ENCODE data around the gene SOX9. TPM values are rescaled to one million over a fixed set of nuclear protein-coding genes. Genes with fewer than 3 reads are reported as not detected.
A peak's percentile ranks its signal among the peaks of the same experiment; 100 is the strongest.
"Not testable (repeated sequence)": the region's sequence is repeated elsewhere in the genome, so short reads cannot be mapped to it uniquely, and the experiment has no call there.

The SOX9 gene
- total RNA-seq, 1 donor from 2014 or later: 21.4 TPM

DNA sequence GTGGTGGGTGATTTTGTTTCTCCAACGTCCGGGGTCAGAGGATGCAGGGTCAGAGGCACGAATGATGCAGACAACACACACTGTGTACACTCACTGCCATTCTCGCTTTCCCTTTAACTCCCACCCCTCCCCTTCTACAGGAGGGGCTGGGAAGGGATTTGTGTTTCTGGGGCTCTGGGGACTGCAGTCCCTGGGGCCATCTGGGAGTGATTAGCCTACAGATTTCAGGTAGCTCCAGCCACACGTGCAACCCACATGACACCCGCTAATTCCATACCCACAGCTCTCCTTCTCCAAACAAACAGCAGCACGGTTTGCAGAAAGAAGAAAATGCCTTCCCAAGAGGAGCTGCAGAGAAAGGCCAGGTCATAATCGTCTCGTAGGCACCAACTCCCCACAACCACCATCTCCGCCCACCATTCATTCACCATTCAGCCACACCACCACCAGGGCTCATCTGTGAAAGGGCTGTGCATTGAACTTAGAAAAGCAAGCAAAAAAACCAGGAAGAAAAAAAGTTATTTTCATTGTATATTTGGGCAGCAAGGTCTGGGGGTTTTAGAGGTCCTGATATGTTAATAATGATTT, 9.4 kb upstream of the SOX9 start:
- no peak for DNase-seq (ENCODE audit: low spot score)

DNA sequence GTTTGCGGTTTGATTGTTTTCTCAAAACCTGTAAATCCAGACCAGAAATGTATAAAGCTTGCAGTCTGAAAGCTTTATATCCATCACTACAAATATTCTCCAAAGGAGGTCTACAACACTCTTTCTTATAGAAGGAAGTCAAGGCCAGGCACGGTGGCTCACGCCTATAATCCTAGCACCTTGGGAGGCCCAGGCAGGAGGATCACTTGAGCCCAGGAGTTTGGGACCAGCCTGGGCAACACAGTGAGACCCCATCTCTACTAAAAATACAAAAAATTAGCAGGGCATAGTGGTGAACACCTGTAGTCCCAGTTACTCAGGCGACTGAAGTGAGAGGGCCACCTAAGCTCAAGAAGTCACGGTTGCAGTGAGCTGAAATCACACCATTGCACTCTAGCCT, 8.9 kb upstream of the SOX9 start:
- not testable (repeated sequence) for DNase-seq (ENCODE audit: low spot score)

DNA sequence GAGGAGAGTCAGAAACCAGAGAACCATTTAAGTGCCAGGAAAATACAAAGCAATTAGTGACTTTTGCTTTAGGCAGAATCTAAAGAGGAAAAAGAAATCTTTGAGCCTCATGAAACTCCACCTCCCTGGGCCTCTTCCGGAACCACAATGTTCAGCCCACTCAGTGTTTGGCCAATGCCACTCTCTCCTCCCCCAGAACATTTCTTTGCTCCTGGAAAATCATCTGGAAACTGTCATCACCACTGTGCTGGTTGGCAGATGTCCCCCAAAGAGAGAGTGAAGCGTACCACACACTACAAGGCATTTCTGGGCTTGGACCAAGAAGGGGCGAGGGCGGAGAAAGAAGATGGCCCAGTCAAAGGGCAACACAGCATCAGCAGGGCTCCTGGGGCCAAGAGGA, 7.1 kb upstream of the SOX9 start:
- DNase-seq (ENCODE audit: low spot score): no peak

DNA sequence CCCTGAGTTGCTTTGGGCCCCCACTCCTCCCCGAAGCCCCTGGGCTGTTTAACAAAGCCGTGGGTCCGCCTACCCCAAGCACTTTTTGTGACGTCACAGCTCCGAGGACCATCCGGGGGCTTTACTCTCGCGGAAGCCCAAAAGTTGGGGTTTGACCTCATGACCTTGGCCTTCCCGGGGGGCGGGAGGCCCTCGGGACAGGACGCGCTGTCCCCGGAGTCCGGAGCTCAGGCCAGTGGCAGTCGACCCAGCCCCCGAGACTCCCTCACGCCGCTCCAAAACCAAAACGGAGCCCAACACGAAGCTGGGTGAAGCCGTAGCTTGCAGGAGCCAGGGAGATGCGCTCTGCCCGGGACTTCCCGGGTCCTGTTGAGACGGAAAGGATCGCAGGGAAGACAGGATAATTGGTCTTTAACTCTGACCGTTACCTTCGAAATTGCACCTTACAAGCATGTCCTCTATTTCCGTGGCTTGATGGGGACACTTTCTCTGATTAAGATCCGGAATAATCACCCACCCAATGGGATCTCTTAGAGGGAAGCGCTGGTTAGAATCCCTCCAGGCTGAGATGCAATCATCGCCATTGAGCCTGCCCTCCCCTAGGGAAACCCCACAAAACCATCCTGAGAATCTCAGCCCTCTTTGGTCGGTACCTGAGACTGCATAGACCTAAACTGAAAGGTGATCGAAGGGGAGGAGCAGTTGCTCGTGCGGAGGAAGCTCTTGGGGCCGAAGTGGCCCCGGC, 4.9 kb upstream of the SOX9 start:
- no peak for DNase-seq (ENCODE audit: low spot score)

DNA sequence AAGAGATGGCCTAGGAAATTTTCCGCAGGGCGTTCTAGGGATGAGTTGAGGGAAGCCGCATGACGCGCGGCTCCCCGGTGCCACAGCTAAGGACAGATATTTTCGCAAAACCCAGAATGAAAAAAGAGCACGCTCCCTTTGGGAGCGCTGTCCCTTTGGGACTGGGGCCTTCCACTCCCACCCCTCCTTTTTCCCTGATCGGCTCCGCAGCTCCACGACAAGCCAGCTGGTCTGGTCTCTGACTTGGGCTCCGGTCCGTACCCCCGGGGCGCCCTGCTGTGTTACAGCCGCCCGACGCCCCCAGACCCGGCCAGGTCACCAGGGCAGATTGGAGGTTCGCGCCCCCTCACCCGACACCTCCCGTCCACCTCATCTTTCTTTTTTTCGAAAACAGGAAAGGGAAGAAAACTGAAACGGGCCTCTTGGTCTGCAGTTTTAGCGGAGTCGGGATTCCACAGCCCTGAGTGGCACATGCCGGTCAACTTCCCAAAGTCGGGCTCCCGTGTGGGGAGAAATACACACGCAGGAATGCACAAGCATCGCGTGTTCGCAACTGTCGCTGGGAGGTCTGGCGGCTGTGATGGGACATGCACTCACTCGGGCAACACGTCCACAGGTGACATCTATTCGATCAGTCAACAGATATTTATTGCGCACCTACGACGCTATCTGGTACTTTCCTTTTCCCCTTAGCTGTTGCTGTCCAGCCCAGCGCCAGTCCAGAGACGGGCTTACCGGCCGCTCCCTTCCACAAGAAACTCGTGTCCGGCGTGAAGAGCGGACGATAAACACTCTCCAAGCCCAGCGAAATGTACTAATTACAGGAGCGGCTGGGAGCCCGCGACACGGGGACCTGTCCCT, 3.9 kb upstream of the SOX9 start:
- no peak for DNase-seq (ENCODE audit: low spot score)

DNA sequence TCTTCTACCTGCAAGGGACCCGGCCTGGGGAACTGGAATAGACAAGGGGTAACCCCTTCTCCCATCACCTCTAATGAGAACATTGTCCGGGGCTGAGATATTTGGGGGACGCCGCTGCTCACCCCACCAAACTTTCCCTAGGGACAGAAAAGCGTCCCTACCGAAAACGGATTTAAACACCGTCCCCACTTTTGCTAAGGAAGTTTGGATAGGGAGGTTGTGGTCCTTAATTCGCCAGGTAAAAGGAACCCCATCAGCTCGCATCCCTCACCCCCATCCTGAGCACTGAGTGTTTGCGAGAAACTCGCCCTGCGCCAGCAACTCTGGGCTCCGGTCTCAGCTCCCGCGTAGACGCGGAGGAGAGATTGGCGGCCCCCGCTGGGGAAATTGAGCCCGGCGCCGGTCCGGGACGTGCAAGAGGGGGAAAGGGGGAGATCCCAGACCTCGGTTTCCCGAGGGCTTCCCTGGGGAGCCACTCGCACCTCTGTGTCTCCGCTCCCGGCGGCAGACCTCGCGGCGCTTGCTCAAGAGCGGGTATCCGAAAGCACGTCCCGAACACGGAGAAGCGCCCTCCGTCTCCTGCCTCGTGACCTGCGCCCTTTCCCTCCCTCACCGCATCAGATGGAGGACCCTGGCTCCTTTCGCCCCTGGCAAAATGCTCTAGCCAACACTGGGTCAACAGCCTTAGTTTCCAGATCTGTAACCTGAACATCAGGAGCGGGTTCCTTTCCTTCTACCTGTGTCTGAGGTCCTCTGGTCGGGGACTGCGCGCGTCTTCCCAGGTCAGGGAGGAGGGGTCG, 3.1 kb upstream of the SOX9 start:
- no peak for DNase-seq (ENCODE audit: low spot score)

DNA sequence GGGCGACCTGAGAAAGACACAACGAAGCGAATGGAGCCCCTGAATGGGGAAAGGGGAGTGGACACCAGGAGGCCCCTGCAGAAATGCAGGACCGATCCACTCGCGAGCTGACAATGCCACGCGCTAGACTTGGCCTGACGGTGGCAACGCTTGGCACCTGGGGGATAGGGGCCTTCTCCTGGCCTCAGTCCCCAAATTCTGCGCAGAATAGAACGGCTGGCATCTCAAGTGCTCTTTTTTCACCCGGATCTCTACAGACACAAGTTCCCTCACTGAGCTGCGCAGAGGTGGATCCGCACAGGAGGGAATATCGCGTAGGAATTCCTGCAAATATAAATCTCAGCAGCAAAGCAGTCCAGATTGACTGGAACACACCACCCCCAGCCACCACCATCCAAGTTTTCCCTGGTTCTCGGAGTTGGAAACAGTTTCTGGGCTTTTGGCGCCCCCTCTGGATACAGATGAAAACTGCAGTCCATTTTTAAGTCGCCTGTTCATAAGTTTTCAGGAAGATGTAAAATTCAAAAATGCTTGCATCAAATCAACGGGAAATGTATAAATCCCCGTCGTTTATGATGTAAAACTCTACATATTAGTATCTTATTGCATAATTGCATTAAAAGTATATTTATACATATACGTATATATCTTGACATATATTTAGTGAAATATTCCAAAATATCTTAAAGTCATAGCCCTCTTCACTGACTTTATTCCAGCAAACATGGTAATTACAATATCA, 2.3 kb upstream of the SOX9 start:
- DNase-seq (ENCODE audit: low spot score): peak; percentile 76

DNA sequence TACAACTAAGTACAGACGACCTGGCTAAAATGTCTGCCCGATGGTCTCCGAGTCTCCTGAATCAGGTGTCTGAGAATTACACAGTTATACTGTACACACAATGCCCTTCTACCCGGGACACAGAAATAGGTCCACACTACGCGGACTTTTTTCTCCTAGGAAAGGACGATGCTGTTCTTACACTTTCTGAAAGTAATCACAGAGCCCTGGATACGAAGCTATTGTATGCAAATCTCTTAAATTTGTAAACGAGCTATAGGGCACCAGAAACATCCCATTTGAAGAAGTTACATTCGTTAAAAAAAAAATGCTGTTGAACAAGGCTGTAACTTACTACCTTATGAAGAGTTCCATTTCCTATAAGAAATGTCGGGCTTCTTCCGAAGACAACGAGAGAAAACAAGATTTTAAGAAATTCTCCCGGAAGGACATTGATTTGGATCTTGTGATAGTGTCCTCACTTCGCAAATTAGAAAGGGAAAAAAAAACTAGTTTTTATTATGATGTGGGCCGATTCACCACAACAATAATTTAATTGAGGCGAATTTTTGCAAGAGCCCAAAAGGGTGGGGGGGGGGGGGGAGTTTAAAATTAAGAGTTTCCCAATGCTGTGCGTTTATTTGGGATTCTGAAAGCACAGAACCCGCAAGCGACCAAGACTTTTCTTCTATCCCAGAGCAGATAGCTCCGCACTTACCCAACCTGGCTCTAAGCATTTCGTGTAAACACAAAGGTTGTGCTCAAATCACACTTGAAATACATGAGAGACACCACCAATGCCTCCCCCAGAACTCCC, 1.5 kb upstream of the SOX9 start:
- no peak for DNase-seq (ENCODE audit: low spot score)

GRCh38 chr17:72119873-72120641, 763 bp upstream of the SOX9 start:
- no peak for DNase-seq (ENCODE audit: low spot score)

GRCh38 chr17:72121164-72122009, 567 bp downstream of the SOX9 start:
- no peak for DNase-seq (ENCODE audit: low spot score)

DNA sequence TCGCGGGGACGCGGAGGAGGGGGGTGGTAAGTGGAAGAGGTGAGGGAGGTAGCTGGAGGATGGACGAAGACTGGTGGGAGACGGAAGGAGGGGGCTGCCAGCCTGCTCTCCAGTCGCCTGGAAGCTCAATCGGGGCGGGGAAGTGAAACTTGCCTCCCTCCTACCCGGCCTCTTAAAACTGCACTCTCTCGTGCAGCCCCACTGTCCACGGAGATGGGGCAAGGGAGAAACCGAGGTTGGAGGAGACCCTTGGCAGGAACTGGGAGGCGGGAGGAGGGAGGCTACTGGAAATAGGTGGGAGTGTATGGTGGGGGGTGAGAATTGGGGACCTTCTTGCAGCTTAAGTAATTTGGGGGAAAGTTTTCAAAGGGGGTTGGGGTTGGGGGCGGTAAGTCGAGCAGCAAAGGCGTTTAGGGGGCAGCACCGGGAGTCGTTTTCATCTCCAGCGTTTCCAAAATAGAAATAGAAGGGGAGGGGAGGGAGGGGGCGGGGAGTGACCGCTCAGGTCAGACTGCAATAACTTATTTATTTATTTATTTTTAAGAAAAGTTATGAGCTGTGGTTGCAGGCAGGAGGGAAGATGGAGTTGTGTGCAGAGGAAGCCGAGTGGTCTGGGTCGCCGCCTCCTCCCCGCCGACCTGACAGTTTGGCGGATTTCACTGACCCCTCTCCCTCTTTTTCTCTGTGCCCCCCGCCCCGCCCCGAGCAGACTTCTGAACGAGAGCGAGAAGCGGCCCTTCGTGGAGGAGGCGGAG, 1.4 kb downstream of the SOX9 start:
- DNase-seq (ENCODE audit: low spot score): no peak

DNA sequence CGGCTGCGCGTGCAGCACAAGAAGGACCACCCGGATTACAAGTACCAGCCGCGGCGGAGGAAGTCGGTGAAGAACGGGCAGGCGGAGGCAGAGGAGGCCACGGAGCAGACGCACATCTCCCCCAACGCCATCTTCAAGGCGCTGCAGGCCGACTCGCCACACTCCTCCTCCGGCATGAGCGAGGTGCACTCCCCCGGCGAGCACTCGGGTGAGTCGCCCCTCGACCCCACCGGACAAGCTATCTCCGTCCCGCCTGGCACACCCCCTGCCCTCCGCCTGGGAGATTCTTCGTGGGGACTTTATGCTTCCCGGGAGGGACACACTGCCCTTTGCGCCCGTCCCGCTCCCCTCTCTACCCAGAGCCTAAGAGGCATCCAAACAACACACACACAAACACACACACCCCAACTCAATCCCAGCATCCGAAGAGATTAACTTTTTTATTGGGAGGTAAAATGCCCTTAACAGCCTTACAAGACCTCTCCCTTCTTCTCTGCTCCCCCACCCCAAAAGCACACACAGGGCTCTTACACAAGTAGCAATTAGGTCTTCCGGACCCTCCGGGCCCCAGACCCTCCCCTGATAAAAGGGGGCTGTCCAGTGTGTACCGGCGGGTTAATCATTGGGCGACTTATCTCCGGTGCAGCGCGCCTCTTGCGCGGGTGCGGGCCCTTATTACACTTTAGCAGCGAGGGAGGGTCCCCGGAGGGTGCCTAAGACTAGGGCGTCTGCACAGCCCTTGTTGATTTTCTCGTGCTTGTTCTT, 2.1 kb downstream of the SOX9 start:
- no peak for DNase-seq (ENCODE audit: low spot score)

DNA sequence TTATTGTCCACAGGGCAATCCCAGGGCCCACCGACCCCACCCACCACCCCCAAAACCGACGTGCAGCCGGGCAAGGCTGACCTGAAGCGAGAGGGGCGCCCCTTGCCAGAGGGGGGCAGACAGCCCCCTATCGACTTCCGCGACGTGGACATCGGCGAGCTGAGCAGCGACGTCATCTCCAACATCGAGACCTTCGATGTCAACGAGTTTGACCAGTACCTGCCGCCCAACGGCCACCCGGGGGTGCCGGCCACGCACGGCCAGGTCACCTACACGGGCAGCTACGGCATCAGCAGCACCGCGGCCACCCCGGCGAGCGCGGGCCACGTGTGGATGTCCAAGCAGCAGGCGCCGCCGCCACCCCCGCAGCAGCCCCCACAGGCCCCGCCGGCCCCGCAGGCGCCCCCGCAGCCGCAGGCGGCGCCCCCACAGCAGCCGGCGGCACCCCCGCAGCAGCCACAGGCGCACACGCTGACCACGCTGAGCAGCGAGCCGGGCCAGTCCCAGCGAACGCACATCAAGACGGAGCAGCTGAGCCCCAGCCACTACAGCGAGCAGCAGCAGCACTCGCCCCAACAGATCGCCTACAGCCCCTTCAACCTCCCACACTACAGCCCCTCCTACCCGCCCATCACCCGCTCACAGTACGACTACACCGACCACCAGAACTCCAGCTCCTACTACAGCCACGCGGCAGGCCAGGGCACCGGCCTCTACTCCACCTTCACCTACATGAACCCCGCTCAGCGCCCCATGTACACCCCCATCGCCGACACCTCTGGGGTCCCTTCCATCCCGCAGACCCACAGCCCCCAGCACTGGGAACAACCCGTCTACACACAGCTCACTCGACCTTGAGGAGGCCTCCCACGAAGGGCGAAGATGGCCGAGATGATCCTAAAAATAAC, 3.0 kb downstream of the SOX9 start:
- DNase-seq (ENCODE audit: low spot score): no peak

DNA sequence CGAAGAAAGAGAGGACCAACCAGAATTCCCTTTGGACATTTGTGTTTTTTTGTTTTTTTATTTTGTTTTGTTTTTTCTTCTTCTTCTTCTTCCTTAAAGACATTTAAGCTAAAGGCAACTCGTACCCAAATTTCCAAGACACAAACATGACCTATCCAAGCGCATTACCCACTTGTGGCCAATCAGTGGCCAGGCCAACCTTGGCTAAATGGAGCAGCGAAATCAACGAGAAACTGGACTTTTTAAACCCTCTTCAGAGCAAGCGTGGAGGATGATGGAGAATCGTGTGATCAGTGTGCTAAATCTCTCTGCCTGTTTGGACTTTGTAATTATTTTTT, 3.6 kb downstream of the SOX9 start:
- DNase-seq (ENCODE audit: low spot score): no peak

DNA sequence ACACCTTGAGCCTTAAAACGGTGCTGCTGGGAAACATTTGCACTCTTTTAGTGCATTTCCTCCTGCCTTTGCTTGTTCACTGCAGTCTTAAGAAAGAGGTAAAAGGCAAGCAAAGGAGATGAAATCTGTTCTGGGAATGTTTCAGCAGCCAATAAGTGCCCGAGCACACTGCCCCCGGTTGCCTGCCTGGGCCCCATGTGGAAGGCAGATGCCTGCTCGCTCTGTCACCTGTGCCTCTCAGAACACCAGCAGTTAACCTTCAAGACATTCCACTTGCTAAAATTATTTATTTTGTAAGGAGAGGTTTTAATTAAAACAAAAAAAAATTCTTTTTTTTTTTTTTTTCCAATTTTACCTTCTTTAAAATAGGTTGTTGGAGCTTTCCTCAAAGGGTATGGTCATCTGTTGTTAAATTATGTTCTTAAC, 4.4 kb downstream of the SOX9 start:
- no peak for DNase-seq (ENCODE audit: low spot score)

DNA sequence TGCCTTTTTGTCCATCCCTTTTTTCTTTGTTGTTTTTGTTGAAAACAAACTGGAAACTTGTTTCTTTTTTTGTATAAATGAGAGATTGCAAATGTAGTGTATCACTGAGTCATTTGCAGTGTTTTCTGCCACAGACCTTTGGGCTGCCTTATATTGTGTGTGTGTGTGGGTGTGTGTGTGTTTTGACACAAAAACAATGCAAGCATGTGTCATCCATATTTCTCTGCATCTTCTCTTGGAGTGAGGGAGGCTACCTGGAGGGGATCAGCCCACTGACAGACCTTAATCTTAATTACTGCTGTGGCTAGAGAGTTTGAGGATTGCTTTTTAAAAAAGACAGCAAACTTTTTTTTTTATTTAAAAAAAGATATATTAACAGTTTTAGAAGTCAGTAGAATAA, 4.9 kb downstream of the SOX9 start:
- DNase-seq (ENCODE audit: low spot score): no peak

Data from ureter (tissue), 1 donor.